AG04449 (cell line): ENCODE data around the gene ANO4.
"Not testable (repeated sequence)": the region's sequence is repeated elsewhere in the genome, so short reads cannot be mapped to it uniquely, and the experiment has no call there.

Experiments used
- CTCF ChIA-PET: fragments of 350-600 bp; formaldehyde crosslinking; extraction: SDS; loops from one replicate; lab custom pipeline; 2021; ENCODE audit warnings: antibody characterized with exemption; lab: Yijun Ruan, JAX
- POLR2A ChIA-PET: fragments of 400-600, 350-600 bp; formaldehyde crosslinking; extraction: SDS; loops from one replicate; lab custom pipeline; 2020; ENCODE audit warnings: antibody characterized with exemption, inconsistent platforms; lab: Yijun Ruan, JAX
- DNase-seq: peaks from one replicate; pipeline ENCODE4 v3.0.0-alpha.2; 2010; ENCODE audit warnings: low read depth, low spot score
- H3K4me3 ChIP-seq: 2 replicates; pipeline ENCODE4 v1.5.1; 2011; ENCODE audit warnings: low read depth, mild to moderate bottlenecking, control low read depth, low read length
- CTCF ChIP-seq: IDR thresholded peaks from one replicate; pipeline ENCODE4 v1.5.1; 2011; ENCODE audit warnings: mild to moderate bottlenecking, moderate library complexity, low read length, control low read depth, inconsistent platforms; ENCODE audit not compliant: insufficient read depth; ENCODE audit errors: missing control alignments

Gene ANO4

DNA sequence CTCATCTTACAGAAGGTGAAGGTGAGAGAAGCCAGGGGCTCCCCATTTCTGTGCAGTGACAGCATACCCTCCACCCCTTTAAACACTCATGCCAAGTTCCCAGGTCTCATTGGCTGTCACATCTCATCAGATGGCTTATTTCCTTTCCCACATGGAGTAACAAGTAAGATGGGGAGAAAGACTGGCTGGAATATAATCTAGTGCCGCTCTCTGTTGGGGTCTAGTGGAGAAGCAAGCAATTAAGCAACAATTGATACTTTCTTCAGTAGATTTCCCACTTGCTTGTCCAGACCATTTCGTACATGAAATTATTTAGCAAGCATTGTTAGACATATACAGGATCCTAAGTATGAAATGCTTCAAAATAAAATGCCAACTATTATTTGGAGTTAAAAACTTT lies 323.3 kb downstream of the ANO4 start:
- no peak for TF ChIP-seq CTCF
- no peak for DNase-seq
- H3K4me3 ChIP-seq = no peak overlapping the region
- ChIA-PET POLR2A (no interaction called here), CTCF (interaction anchor here (1.2 kb wide), 1 partner anchor 206 kb away, joined by 3 read pairs; no protein-coding TSS in a partner anchor)

GRCh38 chr12:101127521-101128219 lies 333.1 kb downstream of the ANO4 start:
- DNase-seq = peak; percentile 28
- CTCF ChIA-PET = no interaction called here
- no peak for TF ChIP-seq CTCF
- POLR2A ChIA-PET = no interaction called here
- H3K4me3 ChIP-seq = no peak overlapping the region

DNA sequence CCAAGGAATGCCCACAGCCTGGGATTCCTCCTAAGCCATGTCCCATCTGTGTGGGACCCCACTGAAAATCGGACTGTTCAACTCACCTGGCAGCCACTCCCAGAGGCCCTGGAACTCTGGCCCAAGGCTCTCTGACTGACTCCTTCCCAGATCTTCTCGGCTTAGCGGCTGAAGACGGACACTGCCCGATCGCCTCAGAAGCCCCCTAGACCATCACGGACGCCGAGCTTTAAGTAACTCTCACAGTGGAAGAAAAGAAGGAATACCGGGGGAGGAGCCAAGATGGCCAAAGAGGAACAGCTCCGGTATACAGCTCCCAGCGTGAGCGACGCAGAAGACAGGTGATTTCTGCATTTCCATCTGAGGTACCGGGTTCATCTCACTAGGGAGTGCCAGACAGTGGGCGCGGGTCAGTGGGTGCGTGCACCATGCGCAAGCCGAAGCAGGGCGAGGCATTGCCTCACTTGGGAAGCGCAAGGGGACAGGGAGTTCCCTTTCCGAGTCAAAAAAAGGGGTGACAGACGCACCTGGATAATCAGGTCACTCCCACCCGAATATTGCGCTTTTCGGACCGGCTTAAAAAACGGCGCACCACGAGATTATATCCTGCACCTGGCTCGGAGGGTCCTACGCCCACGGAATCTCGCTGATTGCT lies 351.3 kb downstream of the ANO4 start:
- POLR2A ChIA-PET, DNase-seq, H3K4me3 ChIP-seq, CTCF ChIA-PET: not testable (repeated sequence)

DNA sequence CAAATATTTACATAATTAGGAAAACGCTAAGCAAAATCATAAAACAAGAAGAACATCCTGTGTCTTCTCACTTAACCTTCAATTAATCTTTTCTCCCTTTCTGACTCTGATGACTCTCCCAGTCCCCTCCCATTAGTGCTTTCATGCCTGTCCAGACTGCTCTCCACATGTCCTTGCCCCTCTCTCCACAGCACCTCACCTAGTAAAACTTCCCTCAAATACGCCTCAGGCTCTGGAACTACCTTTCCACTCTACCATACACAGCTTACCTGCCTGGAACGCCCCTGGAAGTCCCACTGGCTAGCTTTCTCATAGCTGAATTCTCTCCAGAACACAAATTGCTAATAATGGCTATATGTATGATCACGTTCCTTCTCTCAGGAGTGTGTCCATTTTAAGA lies 370.7 kb downstream of the ANO4 start:
- CTCF ChIA-PET = no interaction called here
- TF ChIP-seq CTCF = no peak
- DNase-seq = no peak
- POLR2A ChIA-PET = no interaction called here
- H3K4me3 ChIP-seq = no peak overlapping the region

DNA sequence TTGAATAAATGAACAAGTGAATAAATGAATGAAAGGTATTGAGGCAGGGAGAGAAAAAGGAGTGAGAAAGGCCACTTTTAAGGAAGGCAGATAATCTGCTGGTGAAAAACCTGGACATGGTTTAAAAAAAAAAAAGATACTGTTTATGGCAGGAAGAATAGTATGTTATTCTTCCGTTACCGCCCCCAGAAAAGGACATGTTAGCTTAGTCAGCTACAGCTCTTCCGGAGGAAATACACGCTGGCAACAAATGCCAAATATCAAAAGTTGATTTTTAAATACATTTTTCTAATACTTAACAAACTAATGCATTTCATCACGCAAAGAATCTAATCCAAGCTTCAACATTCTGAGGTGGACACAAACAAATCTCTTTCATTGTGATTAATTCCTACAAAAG lies 372.3 kb downstream of the ANO4 start:
- TF ChIP-seq CTCF = no peak
- H3K4me3 ChIP-seq = no peak overlapping the region
- DNase-seq = no peak
- CTCF ChIA-PET = no interaction called here
- POLR2A ChIA-PET = no interaction called here

- POLR2A ChIA-PET = no interaction called here
- CTCF ChIA-PET = no interaction called here
- DNase-seq = no peak
- H3K4me3 ChIP-seq = no peak overlapping the region
- no peak for TF ChIP-seq CTCF
Observed at GRCh38 chr12:101168001-101168400, 373.4 kb downstream of the ANO4 start.
